GM21619 (cell line): Measurements from ENCODE around the gene NEK1.
"Not testable (repeated sequence)": the region's sequence is repeated elsewhere in the genome, so short reads cannot be mapped to it uniquely, and the experiment has no call there.

ENCODE experiments used
- ATAC-seq: cut with Tn5 transposase; IDR thresholded peaks from one replicate; pipeline ENCODE4 v1.9.1; 2021; ENCODE audit not compliant: unreplicated experiment

The NEK1 gene

DNA sequence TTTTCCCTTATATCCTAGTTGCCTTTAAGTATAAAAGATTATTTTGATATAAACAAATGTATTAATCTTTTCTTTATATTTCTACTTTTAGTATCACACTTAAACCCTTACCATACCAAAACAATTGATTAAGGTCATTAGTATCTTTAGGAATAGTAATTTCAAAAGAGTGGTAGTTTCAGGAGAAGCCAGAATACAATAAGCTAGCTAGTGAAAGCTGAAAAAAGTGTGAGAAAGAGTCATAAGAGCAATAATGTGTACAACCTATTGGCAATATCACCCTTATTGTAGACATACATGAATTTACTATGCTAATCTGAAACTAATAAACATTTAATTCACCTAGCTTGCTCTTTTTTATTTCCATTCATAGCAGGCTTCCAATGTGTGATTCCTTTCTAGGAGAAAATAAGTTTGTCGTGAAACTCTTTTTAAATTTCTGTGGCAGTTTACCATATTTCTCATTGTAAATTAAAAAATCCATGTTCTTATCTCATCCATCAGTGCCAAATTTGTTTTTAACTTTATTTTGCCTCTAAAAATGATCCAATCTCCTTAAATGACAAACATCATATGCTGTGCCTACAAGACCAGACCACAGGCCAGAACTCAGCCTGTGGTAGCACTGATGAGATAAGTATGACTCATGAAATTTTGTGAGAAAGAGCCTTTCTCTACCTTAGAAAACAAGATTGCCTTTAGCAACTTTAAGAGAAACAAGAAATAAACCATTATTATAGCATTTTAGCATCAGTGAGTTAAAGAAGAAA lies 8.1 kb downstream of the NEK1 start:
- ATAC-seq = peak; percentile 70

DNA sequence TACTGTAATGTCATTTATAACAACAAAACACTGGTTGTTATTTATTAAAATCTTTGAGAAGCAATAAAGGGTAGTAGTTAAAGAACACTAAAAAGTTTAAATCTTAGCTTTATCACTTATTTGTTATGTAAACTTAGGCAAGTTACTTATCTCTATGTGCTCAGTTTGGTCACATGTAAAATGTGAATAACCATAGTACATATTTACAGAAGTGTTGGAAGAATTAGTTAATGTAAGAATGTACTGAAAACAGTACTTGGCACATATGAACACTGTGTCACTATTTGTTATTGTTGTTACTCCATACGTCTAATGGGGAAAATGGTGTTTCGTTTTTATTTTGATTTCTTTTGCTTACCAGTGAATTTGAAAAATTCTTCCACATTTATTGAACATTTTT lies 9.1 kb downstream of the NEK1 start:
- ATAC-seq = no peak

DNA sequence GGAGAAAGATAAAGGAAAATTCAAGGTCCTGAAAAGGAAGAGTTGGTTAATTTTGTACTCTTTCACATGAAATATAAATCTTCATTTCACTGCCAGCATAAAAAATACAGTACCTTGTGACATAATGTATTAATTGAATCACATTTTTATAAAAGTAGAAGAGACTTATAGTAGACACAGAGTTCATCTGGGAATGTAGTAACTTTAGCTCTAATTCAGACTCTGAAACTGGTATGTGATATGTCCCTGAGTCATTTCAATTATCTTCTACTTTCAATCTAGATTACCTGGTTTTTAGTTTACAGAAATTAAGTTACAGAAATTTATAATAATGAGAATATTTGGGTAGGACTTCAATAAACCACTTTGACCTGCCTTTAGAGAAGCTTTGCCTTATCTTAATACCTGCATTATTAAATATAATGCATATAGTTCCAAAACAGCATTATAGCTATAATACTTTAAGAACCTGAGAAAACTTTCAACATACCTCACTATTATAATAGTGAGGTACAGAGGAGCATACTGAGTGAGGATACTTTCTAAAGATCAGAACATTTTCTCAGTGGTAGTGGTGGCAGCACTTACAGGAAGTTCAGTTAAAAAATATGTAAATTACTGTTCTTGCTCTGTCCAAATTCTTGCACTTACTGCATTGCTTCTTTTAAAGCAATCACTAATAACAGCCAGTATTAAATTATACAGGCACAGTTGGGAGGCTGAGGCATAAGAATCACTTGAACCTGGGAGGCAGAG lies 11.2 kb downstream of the NEK1 start:
- peak; percentile 51 for ATAC-seq

DNA sequence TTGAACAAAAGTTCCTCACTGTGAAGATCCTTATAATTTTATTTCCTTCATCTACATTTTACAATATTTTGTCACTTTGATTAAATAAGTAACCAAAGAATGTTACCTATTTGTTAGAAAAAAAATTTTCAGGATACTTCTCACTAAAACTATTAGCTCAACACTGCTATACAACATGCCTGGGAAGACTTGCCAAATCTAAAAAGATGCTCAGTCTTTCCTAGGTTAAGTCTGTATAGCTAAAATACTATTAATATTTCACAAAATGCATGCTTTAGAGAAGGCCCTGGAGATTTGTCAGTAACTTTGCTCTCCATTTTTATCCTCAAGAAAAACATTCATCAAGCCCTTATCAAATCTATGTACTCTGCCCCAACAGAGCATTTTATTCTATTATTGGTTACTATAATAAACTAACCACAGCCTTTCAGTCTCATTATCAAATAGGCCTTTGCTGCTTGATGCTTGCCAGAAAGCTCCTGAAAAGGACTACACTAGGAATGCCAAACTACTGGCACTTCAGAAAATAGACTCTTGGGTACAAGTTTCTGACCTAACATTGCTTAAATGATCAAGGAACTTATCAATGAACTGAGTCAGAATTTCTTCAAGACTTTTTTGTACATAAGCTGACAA lies 17.7 kb downstream of the NEK1 start:
- no peak for ATAC-seq

DNA sequence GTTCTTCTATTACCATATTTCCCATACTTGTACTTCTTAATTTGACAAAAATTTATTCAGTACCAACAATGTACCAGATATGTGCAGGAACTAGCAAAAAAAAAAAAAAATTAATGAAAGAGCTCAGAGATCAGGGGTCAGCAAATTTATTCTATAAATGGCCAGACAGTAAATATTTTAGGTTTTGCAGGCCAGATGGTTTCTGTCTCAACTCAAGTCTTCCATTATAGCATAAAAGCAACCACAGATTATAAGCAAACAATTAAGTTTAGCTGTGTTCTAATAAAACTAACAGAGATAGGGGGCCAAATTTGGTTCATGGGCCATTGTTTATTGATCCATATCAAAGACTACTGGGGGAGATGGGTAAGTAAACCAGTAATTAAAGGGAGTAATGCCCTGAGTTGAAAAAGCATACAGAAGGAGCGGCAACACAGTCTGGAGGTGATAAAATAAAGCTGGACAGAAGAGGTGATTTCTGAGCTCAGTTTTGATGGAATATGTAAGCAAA lies 19.3 kb downstream of the NEK1 start:
- ATAC-seq = no peak

DNA sequence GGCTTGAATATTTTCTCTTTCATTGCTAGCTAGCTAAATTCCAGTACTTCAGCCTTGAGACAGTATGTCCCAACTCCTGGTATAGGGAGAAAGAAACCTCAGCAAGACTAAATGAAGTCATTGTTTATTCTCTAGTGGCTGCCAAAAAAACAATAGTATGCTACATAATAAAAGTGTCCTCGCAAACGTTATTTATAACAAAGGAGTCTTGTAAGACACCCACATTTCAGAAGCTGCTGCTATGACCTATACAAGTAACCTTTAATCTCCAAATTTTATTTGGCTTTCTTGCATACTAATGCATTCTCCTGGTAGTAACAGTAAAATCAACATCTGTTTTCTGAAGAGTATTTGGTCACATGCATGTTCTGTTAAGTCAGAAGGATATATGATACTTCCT lies 28.8 kb downstream of the NEK1 start:
- ATAC-seq = no peak

DNA sequence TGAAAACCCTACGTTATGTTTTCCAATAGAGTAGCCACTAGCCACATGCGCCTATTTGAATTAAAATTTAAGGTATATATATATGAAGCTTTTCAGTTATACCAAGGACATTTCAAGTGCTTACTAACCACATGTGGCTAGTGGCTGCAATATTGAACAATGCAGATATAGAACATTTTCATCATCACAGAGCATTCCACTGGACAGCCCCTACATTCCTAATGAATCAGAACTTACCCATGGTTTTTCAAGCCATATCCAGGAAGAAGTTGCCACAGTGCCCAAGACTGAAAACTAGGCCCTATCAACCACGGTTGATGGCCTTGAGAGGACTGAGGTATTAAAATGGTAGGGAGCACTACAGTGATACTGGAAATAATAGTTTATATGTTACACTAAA lies 29.7 kb downstream of the NEK1 start:
- no peak for ATAC-seq

DNA sequence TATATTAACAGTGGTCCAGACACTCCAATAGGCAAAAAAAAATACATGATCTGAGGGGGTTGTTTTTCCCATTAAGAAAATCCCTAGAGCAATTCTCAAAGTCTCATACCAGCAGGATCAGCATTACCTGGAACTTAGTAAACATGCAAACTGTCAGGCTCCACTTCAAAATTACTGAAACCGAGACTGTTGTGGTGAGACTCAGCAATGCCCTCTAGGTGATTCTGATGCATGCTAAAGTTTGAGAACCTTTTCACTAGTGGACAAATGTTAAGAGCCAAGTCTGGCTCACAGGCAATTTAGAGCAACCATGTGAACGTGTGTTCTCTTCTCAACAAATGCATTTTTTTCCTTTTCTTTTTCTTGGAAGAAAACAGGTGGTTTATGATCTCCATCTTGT lies 30.2 kb downstream of the NEK1 start:
- peak; percentile 92 for ATAC-seq

DNA sequence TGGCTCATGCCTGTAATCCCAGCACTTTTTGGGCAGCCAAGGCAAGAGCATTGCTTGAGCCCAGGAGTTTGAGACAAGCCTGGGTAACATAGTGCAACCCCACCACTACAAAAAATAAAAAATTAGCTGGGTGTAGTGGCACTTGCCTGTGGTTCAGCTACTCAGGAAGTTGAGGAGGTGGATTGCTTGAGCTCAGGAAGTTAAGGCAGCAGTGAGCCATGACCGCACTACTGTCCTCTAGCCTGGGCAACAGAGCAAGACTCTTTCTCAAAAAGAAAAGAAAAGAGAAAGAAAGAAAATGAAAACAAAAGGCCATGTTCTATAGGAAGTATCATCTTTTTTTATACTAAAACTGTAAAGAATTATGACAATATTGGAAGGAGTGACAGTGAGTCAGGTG lies 38.5 kb downstream of the NEK1 start:
- ATAC-seq = peak; percentile 70

DNA sequence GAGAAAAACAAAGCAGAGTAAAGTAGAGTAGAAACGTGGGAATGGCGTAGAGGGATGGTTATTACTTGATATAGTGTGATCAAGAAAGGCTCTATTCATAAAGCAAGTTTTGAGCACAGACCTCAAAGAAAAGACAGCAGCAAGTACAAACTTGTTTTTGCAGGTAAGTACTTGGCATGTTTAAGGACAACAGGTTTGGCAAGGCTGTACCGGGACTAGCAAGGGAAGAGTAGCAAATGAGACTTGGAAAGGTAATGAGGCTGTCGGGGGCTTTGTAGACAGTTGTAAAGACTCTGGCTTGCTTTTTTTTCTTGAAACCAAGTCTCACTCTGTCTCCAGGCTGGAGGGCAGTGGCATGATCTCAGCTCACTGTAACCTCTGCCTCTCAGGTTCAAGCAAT lies 40.9 kb downstream of the NEK1 start:
- no peak for ATAC-seq

DNA sequence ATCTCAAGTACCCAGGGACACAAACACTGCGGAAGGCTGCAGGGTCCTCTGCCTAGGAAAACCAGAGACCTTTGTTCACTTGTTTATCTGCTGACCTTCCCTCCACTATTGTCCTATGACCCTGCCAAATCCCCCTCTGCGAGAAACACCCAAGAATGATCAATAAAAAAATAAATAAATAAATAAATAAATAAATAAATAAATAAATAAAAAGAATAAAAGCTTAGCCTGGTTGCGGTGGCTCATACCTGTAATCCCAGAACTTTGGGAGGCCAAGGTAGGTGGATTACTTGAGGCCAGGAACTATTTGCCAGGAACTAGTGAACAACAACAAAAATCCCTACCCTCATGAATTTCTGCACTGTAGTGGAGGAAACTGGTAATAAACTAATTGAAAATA lies 41.4 kb downstream of the NEK1 start:
- not testable (repeated sequence) for ATAC-seq

DNA sequence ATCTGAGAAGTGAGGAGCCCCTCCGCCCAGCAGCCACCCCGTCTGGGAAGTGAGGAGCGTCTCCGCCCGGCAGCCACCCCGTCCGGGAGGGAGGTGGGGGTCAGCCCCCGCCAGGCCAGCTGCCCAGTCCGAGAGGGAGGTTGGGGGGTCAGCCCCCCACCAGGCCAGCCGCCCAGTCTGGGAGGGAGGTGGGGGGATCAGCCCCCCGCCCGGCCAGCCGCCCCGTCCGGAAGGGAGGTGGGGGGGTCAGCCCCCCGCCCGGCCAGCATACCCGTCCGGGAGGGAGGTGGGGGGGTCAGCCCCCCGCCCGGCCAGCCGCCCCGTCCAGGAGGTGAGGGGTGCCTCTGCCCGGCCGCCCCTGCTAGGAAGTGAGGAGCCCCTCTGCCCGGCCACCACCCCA lies 42.1 kb downstream of the NEK1 start:
- not testable (repeated sequence) for ATAC-seq

DNA sequence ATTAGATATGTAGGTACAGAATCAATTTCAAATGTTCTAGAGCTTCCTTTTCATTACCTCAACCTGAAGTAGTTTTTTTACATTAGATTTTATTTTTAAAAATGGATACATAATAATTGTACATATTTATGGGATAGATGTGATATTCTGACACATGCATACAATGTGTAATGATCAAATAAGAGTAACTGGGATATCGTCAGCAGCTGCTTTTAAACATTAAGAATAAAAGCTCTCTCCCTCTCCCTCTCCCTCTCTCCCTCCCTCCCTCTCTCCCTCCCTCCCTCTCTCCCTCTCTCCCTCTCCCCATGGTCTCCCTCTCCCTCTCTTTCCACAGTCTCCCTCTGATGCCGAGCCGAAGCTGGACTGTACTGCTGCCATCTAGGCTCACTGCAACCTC lies 43.2 kb downstream of the NEK1 start:
- ATAC-seq = not testable (repeated sequence)

DNA sequence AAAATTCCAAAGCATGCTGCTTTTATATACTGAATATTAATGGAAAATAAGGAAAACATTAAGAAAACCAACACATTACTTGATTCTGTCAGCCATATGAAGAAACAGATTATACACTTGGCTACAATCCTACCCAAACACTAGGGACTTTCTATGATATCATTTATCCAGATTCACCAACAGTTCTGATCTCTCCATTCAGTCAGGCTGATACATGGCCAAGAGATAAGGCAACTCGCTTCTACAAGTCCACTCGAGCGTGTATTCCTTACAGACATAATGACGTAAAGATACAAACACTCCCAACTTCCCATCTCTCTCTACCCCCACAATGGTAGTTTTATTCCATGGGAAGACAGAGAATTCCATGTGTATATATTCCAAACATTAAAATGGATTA lies 44.5 kb downstream of the NEK1 start:
- ATAC-seq = no peak

DNA sequence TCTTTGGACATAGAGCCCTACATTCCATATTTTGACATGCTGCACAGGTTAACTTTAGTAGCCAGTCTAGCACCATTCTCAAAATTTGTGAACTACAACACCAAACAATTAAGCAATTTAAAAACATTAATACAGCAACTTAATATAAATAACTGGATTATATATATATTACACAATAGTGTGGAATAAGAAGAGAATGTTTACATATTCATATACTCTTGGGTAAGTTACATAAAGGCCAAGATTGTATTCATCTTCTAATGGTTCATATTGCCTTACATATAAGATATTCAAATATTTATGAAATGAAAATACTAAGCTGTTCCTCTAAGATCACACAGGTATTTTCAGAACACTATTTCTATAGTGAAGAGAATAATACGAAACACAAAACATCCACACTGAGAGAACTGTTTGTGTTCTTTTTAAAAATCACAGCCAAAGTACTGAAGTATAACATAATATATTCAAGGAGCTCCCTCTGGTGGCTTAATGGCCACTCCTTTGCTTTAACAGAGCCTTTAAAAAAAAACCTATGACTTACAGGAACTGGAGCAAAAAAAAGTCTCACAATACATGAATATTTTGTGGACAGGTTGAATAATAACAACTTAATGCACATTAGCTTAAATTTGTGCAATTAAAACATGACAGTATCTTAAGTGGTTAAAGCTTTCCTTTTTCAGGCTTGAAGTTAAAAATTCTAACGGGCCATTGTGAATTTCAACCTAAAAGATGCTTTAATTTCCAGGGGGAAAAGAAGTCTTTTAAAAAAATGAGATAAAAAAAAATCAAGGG lies 46.2 kb downstream of the NEK1 start:
- peak; percentile 81 for ATAC-seq

DNA sequence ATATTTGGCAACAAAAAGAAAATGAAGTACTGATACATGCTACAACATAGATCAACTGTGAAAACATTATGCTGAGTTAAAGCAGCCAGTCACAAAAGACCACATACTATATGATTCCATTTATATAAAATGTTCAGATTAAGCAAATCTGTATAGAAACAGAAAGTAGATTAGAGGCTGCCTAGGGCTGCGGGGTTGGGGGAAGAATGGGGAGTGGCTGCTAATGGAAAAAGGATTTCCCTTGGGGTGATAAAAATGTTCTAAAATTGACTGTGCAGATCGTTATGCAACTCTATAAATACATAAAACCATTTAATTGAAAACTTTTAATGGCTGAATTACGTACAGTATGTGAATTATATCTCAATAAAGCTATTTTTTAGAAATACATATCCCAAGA lies 46.8 kb downstream of the NEK1 start:
- ATAC-seq = no peak

DNA sequence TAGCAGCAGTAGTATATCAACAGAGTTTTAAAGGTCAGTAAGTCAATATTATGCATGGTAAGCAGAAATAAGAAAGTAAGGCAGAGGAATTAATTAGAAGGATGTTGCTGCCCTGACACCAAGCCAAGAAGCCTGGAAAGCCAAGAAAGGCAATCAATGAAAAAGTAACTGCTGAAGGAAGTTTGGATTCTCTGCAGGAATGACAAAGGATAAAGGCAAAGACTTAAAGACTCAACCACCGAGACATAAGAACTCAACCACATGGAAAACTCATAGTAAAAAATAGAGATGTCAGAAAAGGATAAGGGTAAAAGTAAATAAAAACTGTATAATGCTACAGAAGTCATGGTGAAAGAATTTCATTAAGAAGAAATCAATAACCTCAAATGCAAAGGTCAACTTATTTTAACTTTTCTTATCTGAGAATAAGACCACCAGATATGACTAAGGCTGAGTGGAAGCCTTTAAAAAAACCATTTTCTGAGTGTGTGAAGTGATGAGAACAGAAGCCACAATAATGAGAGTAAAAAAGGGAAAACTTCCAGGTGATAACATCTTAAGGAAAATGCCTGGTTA lies 55.2 kb downstream of the NEK1 start:
- ATAC-seq = no peak

DNA sequence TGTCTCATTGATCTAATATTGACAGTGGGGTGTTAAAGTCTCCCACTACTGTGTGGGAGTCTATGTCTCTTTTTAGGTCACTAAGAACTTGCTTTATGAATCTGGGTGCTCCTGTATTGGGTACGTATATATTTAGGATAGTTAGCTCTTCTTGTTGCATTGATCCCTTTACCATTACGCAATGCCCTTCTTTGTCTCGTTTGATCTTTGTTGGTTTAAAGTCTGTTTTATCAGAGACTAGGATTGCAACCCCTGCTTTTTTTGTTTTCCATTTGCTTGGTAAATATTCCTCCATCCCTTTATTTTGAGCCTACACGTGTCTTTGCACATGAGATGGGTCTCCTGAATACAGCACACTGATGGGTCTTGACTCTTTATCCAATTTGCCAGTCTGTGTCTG lies 65.8 kb downstream of the NEK1 start:
- ATAC-seq = not testable (repeated sequence)

DNA sequence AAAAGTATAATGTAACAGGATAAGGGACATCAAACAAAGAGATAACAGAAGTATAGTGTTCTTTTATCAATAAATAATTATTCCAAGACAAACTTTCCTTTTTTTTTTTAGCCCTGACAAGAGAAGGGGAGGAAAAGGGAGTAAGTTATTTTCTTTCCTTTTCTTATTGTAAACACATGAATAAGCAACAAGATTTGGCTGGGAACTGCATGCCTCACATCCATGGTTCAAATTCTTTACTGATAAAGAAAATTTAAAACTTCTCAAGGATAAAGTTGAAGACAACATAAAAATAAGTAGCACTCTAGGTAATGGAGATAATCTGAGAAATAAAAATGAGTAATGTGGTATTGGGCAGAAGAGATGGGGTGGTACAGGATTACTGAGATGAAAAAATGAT lies 71.6 kb downstream of the NEK1 start:
- ATAC-seq = no peak

DNA sequence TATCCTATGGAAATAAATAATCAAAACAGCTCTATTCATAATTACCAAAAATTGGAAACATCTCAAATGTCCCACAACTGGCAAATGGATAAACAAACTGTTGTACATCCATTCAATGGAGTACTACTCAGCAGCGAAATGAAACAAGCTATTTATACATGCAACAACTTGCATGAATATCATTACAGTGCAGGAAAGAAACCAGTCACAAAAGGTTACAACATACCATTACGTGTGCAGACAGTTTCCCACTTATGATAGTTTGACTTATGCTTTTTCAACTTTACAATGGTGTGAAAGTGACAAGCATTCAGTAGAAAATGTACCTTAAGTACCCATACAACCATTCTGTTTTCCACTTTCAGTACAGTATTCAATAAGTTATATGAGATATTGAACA lies 82.3 kb downstream of the NEK1 start:
- ATAC-seq = no peak

DNA sequence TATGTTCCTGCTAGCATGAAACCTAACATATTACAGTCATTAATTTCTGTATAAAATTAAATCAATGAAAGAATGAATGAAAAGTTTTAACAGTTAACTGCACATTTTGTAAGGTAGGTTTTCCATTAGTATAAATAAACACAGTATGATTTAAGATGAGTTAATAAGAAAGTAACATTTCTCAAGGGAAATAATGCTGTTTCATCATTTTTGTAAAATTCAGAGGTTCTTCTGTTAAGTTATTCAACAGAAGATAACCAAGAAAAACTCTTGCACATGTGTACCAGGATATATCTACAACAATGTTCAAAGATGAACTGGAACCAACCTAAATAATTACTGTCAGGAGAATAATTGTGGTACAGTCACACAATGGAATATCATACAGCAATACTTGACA lies 88.6 kb downstream of the NEK1 start:
- no peak for ATAC-seq
